ENCODE data around the gene TMEM120B.

TMEM120B gene

GRCh38 chr12:121724925-121725324 lies 12.4 kb downstream of the TMEM120B start:
- no peak for TF ChIP-seq CTCF (IDR thresholded peaks at IDR 0.05; ENCODE audit: low read depth, low read length, missing control alignments)
- in situ Hi-C loops (cut with HindIII; ENCODE audit: low sequenced_read_pairs): no loop called here
- DNase-seq (ENCODE audit: low read depth): no peak

DNA sequence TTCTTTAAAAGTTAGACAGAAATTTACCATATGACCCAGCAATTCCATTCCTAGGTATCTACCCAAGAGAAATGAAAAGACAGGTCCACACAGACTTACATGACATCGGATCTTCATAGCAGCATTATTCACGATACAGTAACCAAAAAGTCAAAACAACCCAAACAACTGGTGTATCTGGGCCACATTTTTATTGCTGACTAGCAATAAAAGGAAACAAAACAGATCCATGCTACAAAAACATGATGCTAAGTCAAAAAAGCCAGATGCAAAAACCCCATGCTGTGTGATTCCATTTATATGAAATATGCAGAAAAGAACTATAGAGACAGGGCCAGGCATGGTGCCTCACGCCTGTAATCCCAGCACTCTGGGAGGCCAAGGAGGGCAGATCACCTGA lies 12.9 kb downstream of the TMEM120B start:
- in situ Hi-C loops (cut with HindIII; ENCODE audit: low sequenced_read_pairs): no loop called here
- H3K4me3 ChIP-seq (ENCODE audit: low read depth, low read length): no peak overlapping the region
- no peak for TF ChIP-seq CTCF (IDR thresholded peaks at IDR 0.05; ENCODE audit: low read depth, low read length, missing control alignments)
- DNase-seq (ENCODE audit: low read depth): no peak

More at GRCh38 chr12:121724925-121725324, 12.4 kb downstream of the TMEM120B start:
- H3K4me3 ChIP-seq (ENCODE audit: low read depth, low read length): no peak overlapping the region

GRCh38 chr12:121729021-121729420 lies 16.5 kb downstream of the TMEM120B start:
- DNase-seq (ENCODE audit: low read depth): no peak
- H3K4me3 ChIP-seq (ENCODE audit: low read depth, low read length): no peak overlapping the region
- in situ Hi-C loops (cut with HindIII; ENCODE audit: low sequenced_read_pairs): no loop called here
- no peak for TF ChIP-seq CTCF (IDR thresholded peaks at IDR 0.05; ENCODE audit: low read depth, low read length, missing control alignments)

DNA sequence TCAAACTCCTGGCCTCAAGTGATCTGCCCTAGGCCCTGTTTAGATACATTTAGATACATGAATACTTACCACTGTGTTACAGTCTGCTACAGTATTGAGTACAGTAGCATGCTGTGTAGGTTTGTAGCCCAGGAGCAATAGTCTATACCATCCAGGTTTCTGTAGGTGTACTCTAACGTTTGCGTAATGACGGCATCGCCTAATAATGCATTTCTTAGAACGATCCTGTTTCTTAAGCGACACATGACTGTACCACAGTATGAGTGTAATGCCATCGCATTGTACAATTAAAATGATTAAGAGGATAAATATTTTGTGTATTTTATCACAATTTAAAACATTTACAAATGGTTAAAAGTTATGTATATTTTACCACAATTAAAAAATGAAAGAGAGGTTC lies 18.9 kb downstream of the TMEM120B start:
- in situ Hi-C loops (cut with HindIII; ENCODE audit: low sequenced_read_pairs): no loop called here
- no peak overlapping the region for H3K4me3 ChIP-seq (ENCODE audit: low read depth, low read length)
- no peak for TF ChIP-seq CTCF (IDR thresholded peaks at IDR 0.05; ENCODE audit: low read depth, low read length, missing control alignments)
- DNase-seq (ENCODE audit: low read depth): no peak

DNA sequence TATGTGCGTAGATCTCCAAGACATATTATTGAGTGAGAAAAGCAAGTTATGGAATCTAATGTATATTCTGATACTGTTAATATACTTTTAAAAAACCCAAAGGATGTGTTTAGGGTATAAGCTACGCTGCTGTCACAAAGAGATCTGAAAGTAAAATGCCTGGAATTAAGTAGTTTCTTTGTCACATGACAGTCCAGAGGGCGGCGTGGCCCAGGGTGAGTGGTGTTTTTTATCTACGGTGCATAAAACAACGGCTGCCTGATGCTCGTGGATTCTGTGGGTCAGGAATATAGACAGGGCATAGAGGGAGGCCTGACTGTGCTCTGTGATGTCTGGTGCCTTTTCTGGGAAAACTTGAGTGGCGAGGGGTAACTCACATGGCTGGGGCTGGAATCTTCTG lies 21.3 kb downstream of the TMEM120B start:
- DNase-seq (ENCODE audit: low read depth): no peak
- no peak overlapping the region for H3K4me3 ChIP-seq (ENCODE audit: low read depth, low read length)
- in situ Hi-C loops (cut with HindIII; ENCODE audit: low sequenced_read_pairs): no loop called here
- TF ChIP-seq CTCF (IDR thresholded peaks at IDR 0.05; ENCODE audit: low read depth, low read length, missing control alignments): no peak

GRCh38 chr12:121738340-121738858 lies 25.8 kb downstream of the TMEM120B start:
- in situ Hi-C loops (cut with HindIII; ENCODE audit: low sequenced_read_pairs): no loop called here
- no peak for TF ChIP-seq CTCF (IDR thresholded peaks at IDR 0.05; ENCODE audit: low read depth, low read length, missing control alignments)
- H3K4me3 ChIP-seq (ENCODE audit: low read depth, low read length): no peak overlapping the region
- DNase-seq (ENCODE audit: low read depth): no peak

DNA sequence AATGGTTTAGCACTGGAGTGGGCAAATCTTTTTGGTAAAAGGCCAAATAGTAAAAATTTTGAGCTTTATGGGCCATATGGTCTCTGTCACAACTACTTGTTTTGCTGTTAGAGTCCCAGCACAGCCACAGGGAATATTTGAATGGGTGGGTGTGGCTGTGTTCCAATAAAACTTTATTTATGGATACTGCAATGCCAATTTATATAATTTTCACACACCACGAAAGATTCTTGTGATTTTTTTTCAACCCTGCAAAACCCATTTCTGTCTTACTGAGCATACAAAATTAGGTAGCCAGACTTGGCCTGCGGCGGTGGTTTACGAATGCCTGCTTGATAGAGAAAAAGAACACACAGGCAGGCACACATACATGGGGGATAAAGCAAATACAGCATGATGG lies 28.3 kb downstream of the TMEM120B start:
- no peak overlapping the region for H3K4me3 ChIP-seq (ENCODE audit: low read depth, low read length)
- no peak for TF ChIP-seq CTCF (IDR thresholded peaks at IDR 0.05; ENCODE audit: low read depth, low read length, missing control alignments)
- in situ Hi-C loops (cut with HindIII; ENCODE audit: low sequenced_read_pairs): no loop called here
- DNase-seq (ENCODE audit: low read depth): no peak

Measured in astrocyte of the cerebellum (primary cell).